Daoy (cell line): Measurements from ENCODE around the gene FUT2. TPM values are rescaled to one million over a fixed set of nuclear protein-coding genes. Genes with fewer than 3 reads are reported as not detected.
A peak's percentile ranks its signal among the peaks of the same experiment; 100 is the strongest.

Experiments used
- DNase-seq: peaks from one replicate; pipeline ENCODE4 v3.0.0-alpha.2; 2015; ENCODE audit warnings: low read depth
- total RNA-seq: library from RNA; depleted of rRNA; stranded (reverse); fragments of >200 nt; shearing (Covaris generic); gene quantifications from 2 replicates; pipeline ENCODE4 v1.2.3, GENCODE V29; 2014

FUT2 gene
- total RNA-seq, 1 experiment from 2014 or later: not detected

DNA sequence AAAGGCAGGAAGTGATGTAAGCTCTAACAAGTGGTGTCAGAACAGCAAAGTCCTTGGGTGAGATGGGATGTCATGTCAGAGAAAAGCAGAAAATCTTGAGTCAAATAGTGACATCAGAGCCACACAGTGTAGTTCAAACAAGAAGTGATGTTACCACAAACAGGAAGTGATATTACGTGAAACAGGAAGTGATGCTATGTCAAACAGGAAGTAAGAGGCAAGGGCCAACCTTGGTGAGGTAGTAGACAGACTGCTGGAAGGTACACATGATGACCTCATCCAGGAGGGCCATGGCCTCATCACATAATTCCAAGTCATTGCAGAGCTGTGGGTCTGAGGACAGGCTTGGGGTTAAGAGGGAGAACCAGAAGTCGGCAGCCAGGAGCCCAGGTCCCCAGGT lies 30.8 kb downstream of the FUT2 start:
- DNase-seq: no peak

GRCh38 chr19:48728911-48729664 lies 33.3 kb downstream of the FUT2 start:
- no peak for DNase-seq

- no peak for DNase-seq
Measured at GRCh38 chr19:48731452-48731851, 35.7 kb downstream of the FUT2 start.

DNA sequence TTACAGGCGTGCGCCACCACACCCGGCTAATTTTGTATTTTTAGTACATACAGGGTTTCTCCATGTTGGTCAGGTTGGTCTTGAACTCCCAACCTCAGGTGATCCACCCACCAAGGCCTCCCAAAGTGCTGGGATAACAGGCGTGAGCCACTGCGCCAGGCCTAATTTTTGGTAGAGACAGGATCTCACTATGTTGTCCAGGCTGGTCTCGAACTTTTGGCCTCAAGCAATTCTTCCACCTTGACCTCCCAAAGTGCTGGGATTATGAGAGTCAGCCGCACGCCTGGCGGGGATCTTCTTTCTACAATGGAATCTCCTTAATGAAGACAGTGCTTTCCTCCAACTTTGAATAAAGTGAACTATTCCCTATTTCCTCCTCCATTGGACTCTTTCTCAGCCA lies 38.9 kb downstream of the FUT2 start:
- no peak for DNase-seq

- no peak for DNase-seq
Measured at GRCh38 chr19:48735031-48735615, 39.4 kb downstream of the FUT2 start.

GRCh38 chr19:48737360-48737998 lies 41.7 kb downstream of the FUT2 start:
- DNase-seq: no peak

DNA sequence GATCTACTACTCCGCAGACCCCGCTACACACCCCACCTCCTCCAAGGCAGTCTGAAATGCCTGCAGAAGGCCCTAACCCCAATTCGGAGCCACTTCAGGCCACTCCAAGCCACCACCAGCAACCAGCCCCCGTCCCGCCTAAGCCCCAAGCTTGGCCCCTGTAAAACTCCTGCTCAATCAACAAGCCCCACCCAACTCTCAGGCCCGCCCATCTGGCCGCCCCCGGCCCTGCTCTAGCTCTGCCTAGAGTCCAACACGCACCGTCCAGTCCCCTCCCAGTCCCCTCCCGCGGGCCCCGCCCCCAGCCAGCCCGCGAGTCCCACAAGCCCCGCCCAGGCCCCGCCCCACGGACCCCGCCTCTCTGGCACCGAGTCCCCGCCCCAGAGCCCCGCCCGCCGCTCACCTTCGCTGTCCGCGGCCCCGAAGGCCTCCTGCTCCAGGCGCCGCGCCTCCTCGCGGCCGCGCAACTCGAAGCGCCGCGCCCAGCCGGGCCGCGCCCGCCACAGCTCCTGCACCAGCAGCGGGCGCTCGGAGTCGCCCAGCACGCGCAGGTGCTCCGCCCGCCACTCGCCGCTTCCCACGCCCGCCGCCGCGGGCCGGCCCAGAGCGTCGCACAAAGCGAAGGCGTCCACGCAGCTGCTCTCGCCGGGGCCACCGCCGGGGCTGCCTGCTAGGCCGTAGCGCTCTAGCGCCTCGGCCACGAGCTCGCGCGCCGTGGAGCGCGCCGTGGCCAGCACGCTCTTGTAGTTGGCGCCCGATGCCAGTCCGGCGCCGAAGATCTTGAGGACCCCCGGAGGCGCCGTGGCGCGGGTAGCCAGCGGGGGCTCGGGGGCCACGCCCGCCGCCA lies 43.0 kb downstream of the FUT2 start:
- peak; percentile 94 for DNase-seq

DNA sequence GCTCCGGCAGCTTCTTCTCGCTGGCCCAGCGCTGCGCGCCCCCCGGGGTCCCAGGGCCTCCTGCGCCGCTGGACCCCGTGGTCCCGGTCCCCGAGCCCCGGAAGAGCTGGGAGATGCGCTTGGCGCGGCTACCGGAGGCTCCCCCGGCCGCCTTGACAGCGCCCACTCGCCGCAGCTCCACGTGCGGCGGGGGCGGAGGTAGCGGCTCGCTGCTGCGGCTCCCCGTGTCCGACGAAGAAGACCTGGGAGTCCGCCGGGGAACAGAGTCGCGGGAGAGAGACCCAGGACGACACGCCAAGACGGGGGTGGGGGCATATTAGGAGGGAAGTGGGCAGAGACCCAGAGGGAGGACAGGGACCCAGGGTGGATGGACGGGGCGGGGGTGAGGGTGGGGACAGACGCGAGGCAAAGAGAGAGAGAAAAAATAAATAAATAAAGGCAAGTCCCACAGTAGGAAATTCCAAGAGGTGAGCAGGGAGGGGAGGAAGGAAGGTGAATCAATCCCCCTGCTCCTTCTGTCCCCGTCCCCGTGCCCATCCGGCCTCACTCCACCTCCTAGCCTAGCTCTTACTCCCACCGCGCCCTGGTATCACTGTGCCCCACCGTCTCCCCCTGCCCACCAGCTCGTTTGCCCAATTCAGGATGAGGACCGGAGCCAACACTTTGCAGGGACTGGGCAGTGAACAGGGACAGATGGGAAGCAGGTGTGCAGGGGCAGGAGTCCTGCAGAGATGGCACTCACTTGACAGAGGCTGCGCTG lies 43.8 kb downstream of the FUT2 start:
- DNase-seq: no peak

- DNase-seq: no peak
Measured at GRCh38 chr19:48740164-48740972, 44.6 kb downstream of the FUT2 start, which contains the start of gene RASIP1. TSS of gene RASIP1 (minus strand) at chr19:48740610. CDS start at chr19:48740282, 328 bp downstream.

- peak; percentile 41 for DNase-seq
Measured at GRCh38 chr19:48741129-48741999, 45.6 kb downstream of the FUT2 start.

GRCh38 chr19:48742096-48742495 lies 46.3 kb downstream of the FUT2 start:
- no peak for DNase-seq

DNA sequence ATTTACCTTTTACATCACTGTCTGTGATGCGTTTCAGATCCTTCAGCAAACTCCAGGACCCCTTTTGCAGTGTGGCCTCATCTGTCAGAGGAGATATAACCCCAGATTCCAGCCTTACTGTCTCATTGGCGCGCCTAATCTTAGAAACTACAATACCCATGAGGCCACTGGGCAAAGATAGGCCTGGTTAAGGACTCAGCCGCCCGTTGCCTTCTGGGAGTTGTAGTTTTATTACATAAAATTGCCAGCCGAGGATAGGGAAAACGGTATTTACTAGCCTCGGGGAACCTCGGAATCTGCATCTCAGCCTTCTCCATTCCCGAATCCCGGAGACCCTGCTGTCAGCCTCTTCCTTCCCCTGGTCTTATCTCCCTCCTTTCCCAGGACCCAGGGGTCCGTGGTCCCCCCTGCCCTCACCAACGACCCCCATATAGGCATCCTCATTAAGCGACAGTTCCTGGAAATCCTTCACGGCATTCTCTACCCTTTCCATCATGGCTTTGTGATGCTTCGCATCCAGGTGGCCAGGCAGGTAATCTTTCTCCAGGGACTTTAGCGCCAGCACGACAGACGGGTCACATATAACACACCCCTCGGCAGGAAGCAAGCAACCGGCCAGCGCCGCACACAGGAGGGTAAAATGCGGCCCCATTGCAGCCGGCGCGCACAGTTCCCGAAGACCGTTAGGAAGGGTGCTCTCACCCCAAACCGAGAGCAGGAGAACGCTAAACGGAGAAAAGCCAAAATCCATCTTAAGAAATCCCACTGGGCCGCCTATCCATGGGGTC lies 49.6 kb downstream of the FUT2 start:
- DNase-seq: peak; percentile 60

DNA sequence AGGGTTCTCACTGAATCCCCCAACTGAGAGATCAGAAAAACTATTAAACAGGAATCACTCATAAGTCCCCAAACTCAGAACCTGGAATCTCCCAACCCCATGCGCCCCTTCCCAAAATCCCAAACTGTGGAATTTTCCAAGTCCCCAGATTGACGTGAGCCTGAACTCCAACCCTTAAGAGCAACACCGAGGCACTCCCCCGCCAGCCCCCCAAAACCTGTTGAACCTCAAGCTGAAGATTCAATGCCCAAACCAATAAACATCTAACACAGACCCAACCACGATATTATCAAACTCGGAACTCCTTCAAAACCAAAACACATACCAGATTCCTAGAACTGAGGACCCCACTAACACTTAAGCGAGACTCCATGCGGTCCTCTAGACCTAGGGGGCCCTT lies 50.3 kb downstream of the FUT2 start:
- DNase-seq: no peak

- DNase-seq: peak; percentile 84
Measured at GRCh38 chr19:48746738-48747575, 51.2 kb downstream of the FUT2 start, which contains the start of gene IZUMO1. TSS of gene IZUMO1 (minus strand) at chr19:48746909. CDS start at chr19:48745859, 1,050 bp downstream.

GRCh38 chr19:48749571-48750198 lies 53.9 kb downstream of the FUT2 start:
- DNase-seq: no peak

GRCh38 chr19:48750351-48750750 lies 54.6 kb downstream of the FUT2 start:
- no peak for DNase-seq
